T-helper 22 cell (primary cell): Measurements from ENCODE around the gene FGF7.
"Not testable (repeated sequence)": the region's sequence is repeated elsewhere in the genome, so short reads cannot be mapped to it uniquely, and the experiment has no call there.

Experiments used
- DNase-seq: peaks from one replicate; pipeline ENCODE4 v3.0.0-alpha.2; 2020; ENCODE audit warnings: low read depth

Gene FGF7

GRCh38 chr15:49439678-49440395, 16.8 kb downstream of the FGF7 start:
- DNase-seq, result no peak

DNA sequence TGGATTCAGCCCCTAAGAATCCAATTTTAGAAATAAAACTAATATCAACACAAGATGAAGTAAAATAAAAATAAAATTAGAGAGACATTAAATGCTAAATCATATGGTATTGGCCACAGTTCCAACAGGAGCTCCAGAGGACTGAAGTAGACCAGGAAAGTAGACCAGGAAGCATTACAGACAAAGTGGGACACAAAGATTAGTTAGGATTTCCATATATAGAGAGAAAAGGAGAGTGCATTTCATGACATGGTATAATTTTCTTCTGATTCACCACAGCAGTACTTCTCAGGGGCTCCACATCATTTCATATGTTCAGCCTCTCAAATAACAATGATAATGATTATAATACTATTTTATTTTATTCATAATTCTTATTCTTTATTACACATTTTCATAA, 18.3 kb downstream of the FGF7 start:
- DNase-seq, result no peak

GRCh38 chr15:49441816-49442215, 18.8 kb downstream of the FGF7 start:
- no peak for DNase-seq

GRCh38 chr15:49452595-49452994, 29.6 kb downstream of the FGF7 start:
- DNase-seq, result no peak

GRCh38 chr15:49456166-49456565, 33.1 kb downstream of the FGF7 start:
- no peak for DNase-seq

DNA sequence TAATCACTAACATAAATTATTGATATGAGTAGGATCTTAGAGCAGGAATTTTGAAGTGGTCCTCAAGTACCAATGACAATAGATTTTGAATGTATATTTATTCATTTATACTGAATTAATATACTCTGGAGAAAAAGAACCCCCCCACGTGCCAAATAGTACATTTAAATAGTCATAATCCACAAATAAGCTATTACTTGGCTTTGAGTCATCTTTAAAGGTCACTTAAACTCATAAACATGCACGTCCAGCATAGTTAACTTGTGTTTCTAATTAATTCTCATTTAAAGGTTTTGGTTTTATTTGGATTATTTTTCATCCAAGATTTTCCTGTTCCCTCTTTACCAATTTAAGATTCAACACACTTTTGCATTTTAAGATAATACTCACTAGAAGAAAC, 35.1 kb downstream of the FGF7 start:
- DNase-seq, result no peak

GRCh38 chr15:49460411-49460941, 37.4 kb downstream of the FGF7 start:
- no peak for DNase-seq

- DNase-seq, result no peak
Measured at GRCh38 chr15:49462232-49462844, 39.3 kb downstream of the FGF7 start.

DNA sequence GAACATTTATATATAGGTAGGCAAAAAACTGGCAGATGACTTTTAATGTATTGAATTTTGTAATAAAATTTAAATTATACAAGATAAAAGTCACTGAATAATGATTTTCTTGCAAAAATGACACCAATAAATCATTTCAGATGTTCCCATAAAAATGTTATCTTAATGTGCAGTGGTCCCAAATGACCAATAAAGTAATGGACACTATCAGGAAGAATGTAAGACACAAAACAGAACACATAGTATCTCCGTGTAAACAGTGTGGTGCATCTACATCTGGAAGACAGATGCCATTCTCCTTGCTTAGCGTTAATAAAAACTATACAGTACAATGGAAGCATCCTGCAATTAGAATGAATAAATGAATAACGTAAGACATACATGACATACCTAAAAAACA, 41.5 kb downstream of the FGF7 start:
- no peak for DNase-seq

- DNase-seq, result no peak
Measured at GRCh38 chr15:49466119-49466518, 43.1 kb downstream of the FGF7 start.

DNA sequence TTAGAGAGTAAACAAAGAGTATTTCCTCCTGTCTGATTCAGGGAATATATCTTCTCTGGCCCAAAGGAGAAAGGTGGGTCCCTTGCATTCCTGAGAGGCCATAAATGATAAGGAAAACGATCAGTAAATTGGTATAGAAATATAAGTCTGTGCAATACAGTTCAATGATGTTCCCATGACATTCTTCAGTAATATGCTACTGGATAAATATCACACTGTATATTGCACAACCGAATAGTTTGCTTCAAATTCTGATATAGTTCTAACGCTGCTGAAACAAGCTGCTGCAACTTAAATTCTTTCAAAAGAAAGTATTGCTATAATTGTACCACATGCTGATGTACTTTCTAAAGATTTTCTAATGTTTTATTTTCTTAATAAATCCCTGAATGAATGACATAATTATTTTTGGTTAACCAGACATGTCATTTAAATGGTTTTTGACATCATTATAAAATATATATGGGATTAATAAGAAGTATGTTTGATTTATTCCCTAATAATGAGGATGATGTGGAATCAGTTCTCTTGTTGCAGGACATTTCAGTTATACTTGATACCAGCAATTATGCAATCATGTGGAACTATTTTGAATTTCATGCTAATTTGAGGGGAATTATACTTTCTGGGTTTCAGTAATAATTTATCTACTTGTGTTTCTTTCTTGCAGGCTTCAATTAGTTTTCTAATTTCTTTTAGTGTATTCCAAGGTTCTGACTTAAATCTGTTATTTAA, 44.9 kb downstream of the FGF7 start:
- DNase-seq, result no peak

DNA sequence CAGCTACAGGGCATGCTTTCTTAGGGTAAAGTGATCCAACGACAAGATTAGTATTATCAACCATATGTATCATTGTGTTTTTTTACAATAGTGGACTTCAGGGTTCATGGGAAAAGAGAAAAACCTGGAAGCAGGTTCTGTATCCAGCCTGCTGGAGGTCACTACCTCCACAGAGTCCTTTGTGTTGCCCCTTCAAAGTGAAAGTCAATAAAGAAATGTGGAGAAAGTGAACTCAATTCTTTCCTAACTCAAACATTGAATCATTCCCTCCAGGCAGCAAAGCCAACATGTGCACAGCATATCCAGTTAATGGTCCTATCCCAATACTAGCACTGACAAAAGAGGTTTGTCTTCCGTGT, 45.4 kb downstream of the FGF7 start:
- DNase-seq, result no peak

DNA sequence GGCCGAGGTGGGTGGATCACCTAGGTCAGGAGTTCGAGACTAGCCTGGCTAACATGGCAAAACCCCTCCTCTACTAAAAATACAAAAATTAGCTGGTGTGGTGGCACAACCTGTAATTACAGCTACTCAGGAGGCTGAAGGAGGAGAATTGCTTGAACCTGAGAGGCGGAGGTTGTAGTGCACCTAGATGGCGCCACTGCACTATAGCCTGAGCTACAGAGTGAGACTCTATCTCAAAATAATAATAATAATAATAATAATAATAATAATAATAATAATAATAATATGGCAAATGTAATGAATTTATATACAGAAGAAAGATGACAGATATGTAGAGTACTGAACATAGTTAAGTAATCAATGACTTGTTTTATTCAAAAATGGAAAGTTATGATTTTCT, 48.2 kb downstream of the FGF7 start:
- DNase-seq, result not testable (repeated sequence)

DNA sequence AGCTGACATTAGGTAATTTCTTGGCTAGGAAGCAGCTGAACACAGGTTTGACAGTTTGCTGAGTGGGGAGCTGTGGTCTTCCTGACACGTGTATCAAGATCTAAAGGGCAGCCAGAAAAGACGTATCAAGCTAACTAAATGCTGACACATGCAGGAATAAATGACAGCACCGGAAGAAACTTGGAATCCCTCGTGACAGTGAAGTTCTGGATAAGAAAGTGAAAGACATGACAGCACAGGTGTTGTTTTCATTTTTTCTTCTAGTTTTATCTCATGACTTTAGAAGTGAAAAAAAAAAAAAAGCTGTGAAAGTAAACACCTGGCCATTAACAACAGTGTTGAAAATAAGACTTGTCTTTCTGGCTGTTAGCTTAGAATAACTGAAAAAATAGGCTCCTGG, 48.7 kb downstream of the FGF7 start:
- no peak for DNase-seq

DNA sequence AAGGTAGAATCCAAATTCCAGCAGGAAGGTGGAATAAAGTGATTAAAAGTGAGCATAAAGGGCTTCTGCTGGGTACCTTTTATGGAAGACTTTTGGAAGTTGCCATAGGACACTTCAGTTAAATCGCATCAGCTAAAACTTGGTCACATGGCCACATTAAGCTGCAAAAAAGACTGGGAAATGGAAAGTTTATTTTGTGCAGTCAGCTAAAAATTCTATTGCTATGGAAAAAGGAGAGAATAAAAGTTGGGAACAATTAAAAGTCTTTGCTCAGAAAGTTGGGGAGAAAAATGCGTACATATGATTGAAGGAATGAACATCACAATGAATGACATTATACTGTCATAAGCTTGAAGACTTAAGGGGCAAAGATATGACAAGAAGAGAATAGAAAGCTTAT, 49.3 kb downstream of the FGF7 start:
- no peak for DNase-seq

- DNase-seq, result no peak
Measured at GRCh38 chr15:49473031-49473430, 50.0 kb downstream of the FGF7 start.

GRCh38 chr15:49478021-49478420, 55.0 kb downstream of the FGF7 start:
- not testable (repeated sequence) for DNase-seq

DNA sequence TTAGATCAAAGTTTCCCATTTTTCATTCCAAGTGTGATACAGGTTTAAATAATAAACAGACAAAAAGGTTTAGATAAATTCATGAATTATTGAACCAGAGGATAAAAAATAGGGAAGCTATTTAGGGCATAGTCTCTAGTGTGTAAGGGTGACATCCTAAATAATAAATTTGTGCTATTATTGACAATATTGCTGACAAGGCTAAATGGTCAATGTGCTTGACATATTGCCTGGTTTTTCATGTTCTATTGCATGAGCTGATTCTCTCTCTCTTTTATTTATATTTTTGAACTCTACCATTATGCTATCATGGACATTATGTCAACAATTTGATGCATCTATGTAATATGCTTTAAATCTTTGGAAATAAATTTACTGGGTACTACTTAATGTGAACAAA, 55.9 kb downstream of the FGF7 start:
- not testable (repeated sequence) for DNase-seq

DNA sequence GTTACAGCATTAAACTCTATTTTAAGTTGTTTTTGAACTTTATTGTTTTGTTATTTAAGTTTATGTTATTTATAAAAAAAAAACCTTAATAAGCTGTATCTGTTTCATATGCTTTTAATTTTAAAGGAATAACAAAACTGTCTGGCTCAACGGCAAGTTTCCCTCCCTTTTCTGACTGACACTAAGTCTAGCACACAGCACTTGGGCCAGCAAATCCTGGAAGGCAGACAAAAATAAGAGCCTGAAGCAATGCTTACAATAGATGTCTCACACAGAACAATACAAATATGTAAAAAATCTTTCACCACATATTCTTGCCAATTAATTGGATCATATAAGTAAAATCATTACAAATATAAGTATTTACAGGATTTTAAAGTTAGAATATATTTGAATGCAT, 62.4 kb downstream of the FGF7 start:
- not testable (repeated sequence) for DNase-seq

- no peak for DNase-seq
Measured at GRCh38 chr15:49490966-49491365, 67.9 kb downstream of the FGF7 start.

DNA sequence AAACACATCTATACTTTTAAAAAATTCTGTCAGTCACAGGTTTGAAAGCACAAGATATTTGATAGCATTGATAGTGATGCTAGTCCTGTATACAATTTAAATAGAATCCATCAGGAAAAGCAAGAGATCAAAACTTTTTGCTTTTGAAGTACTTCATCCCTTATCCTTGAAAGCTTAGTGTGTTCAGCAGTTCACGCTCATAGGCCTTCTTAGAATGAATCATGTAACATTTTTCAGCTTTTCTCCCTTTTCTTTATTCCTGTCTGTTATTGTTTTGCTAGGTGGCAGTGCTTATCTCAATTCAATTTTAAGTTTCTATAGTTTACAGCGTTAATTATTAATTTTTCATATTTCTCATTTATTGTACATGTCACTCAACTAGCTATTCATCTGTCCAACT, 69.1 kb downstream of the FGF7 start:
- DNase-seq, result no peak

DNA sequence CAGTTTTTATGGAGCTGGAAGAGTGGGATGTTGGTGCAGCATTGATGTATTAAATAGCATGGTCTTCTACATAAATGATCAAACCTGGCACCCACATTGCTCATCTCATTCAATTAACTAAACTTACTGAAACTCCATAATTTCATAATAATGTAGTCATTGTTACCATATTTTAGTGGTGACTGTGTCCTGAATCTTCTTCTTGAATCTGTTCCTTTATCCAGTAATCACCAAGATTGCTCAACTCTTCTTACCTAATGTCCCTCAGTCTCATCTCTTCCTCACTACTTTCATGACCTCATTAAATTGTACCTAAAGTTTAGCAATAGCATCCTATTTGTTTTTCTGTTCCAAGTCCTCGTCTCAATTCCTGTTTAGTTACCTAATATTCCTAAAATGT, 69.8 kb downstream of the FGF7 start:
- no peak for DNase-seq

DNA sequence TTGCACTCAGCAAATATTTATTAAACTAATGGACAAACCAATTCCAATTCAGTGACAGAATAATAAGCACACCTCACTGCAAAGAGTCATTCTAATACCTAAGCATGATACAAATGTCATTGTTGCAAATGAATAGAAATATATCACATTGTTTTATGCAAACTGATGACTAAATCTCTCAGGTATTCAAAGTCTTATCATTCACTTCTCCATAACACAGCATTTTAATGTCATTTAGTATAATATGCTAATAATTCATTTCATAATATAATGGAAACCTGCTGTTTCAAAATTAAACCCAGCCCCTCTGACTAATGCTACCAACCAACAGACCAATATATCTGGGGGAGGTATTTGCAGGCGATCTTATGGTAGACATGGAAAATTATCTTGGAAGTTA, 71.8 kb downstream of the FGF7 start:
- DNase-seq, result no peak
